ENCODE results near the gene PDHB. TPM values are rescaled to one million over a fixed set of nuclear protein-coding genes. Genes with fewer than 3 reads are reported as not detected.

PDHB gene
- total RNA-seq = 10 to 100 TPM; 51.6 to 53.7 TPM

- Mint-ChIP-seq H3K27ac (peak within 1 kb of the TSS; percentile 92), H3K4me3 (peak within 1 kb of the TSS; percentile 91), H3K9me3 (no peaks in the 10 kb centered on the region), H3K36me3 (ENCODE audit: low read depth) (peaks cover 10% of the 10 kb centered on the region), H3K4me1 (ENCODE audit: low read depth) (peaks cover 20% of the 10 kb centered on the region), H3K27me3 (ENCODE audit: low read depth) (no peaks in the 10 kb centered on the region)
- intact Hi-C loops (cut with micrococcal nuclease) = loop anchor here (1.0 to 10.0 kb wide), 7 partner anchors 30 to 409 kb away; partner anchors contain the start of genes ABHD6, HTD2, KCTD6 and RPP14
- peak; percentile 89 for DNase-seq
- CTCF ChIA-PET = interaction anchor here (0.6 to 1.6 kb wide), 3 partner anchors 19 to 62 kb away, joined by 3 to 4 read pairs (median 4); no protein-coding TSS in a partner anchor
Measured at GRCh38 chr3:58433400-58434167, at the start of gene PDHB. Gene PDHB, minus strand, starts transcription at chr3:58433832. Its CDS starts 23 bp downstream, at chr3:58433809.

GRCh38 chr3:58482917-58483636, 49.4 kb upstream of the PDHB start:
- H3K27ac Mint-ChIP-seq = no peak overlapping the region
- H3K9me3 Mint-ChIP-seq = no peaks in the 10 kb centered on the region
- no peak for DNase-seq
- no peaks in the 10 kb centered on the region for H3K4me1 Mint-ChIP-seq (ENCODE audit: low read depth)
- no peak overlapping the region for H3K4me3 Mint-ChIP-seq
- no peaks in the 10 kb centered on the region for H3K36me3 Mint-ChIP-seq (ENCODE audit: low read depth)
- intact Hi-C loops (cut with micrococcal nuclease) = no loop called here
- CTCF ChIA-PET = interaction anchor here (0.6 kb wide), 1 partner anchor 29 kb away, joined by 4 read pairs; no protein-coding TSS in a partner anchor
- H3K27me3 Mint-ChIP-seq (ENCODE audit: low read depth) = no peaks in the 10 kb centered on the region

GRCh38 chr3:58480309-58480708, 46.7 kb upstream of the PDHB start:
- DNase-seq = no peak
- no peaks in the 10 kb centered on the region for H3K36me3 Mint-ChIP-seq (ENCODE audit: low read depth)
- no peaks in the 10 kb centered on the region for H3K4me1 Mint-ChIP-seq (ENCODE audit: low read depth)
- intact Hi-C loops (cut with micrococcal nuclease) = no loop called here
- CTCF ChIA-PET = no interaction called here
- no peaks in the 10 kb centered on the region for H3K9me3 Mint-ChIP-seq
- H3K27me3 Mint-ChIP-seq (ENCODE audit: low read depth) = no peaks in the 10 kb centered on the region
- H3K4me3 Mint-ChIP-seq = no peak overlapping the region
- no peak overlapping the region for H3K27ac Mint-ChIP-seq

GRCh38 chr3:58478781-58479180, 45.1 kb upstream of the PDHB start:
- no peaks in the 10 kb centered on the region for H3K9me3 Mint-ChIP-seq
- no peaks in the 10 kb centered on the region for H3K36me3 Mint-ChIP-seq (ENCODE audit: low read depth)
- H3K27me3 Mint-ChIP-seq (ENCODE audit: low read depth) = no peaks in the 10 kb centered on the region
- intact Hi-C loops (cut with micrococcal nuclease) = no loop called here
- CTCF ChIA-PET = no interaction called here
- H3K27ac Mint-ChIP-seq = no peak overlapping the region
- DNase-seq = no peak
- H3K4me1 Mint-ChIP-seq (ENCODE audit: low read depth) = peaks cover 5% of the 10 kb centered on the region
- no peak overlapping the region for H3K4me3 Mint-ChIP-seq

- no peaks in the 10 kb centered on the region for H3K9me3 Mint-ChIP-seq
- CTCF ChIA-PET = interaction anchor here (1.4 to 2.9 kb wide), 2 partner anchors 11 kb away, joined by 4 to 11 read pairs; no protein-coding TSS in a partner anchor
- H3K4me3 Mint-ChIP-seq = no peak overlapping the region
- no peak for DNase-seq
- H3K36me3 Mint-ChIP-seq (ENCODE audit: low read depth) = no peaks in the 10 kb centered on the region
- intact Hi-C loops (cut with micrococcal nuclease) = loop anchor here (5.0 kb wide), 1 partner anchor 397 kb away; no protein-coding TSS in a partner anchor
- H3K4me1 Mint-ChIP-seq (ENCODE audit: low read depth) = peaks cover 20% of the 10 kb centered on the region
- no peak overlapping the region for H3K27ac Mint-ChIP-seq
- H3K27me3 Mint-ChIP-seq (ENCODE audit: low read depth) = no peaks in the 10 kb centered on the region
Measured at GRCh38 chr3:58474967-58475578, 41.4 kb upstream of the PDHB start.

GRCh38 chr3:58474348-58474911, 40.8 kb upstream of the PDHB start:
- peaks cover 20% of the 10 kb centered on the region for H3K4me1 Mint-ChIP-seq (ENCODE audit: low read depth)
- no peak for DNase-seq
- H3K36me3 Mint-ChIP-seq (ENCODE audit: low read depth) = no peaks in the 10 kb centered on the region
- H3K27me3 Mint-ChIP-seq (ENCODE audit: low read depth) = no peaks in the 10 kb centered on the region
- no peak overlapping the region for H3K4me3 Mint-ChIP-seq
- intact Hi-C loops (cut with micrococcal nuclease) = loop anchor here (5.0 kb wide), 1 partner anchor 398 kb away; no protein-coding TSS in a partner anchor
- no peak overlapping the region for H3K27ac Mint-ChIP-seq
- H3K9me3 Mint-ChIP-seq = no peaks in the 10 kb centered on the region
- CTCF ChIA-PET = interaction anchor here (2.9 kb wide), 1 partner anchor 10 kb away, joined by 11 read pairs; no protein-coding TSS in a partner anchor

- Mint-ChIP-seq H3K27ac (no peak overlapping the region), H3K36me3 (ENCODE audit: low read depth) (no peaks in the 10 kb centered on the region), H3K4me3 (no peak overlapping the region), H3K4me1 (ENCODE audit: low read depth) (peaks cover 20% of the 10 kb centered on the region), H3K27me3 (ENCODE audit: low read depth) (no peaks in the 10 kb centered on the region), H3K9me3 (no peaks in the 10 kb centered on the region)
- CTCF ChIA-PET = interaction anchor here (0.8 to 2.9 kb wide), 5 partner anchors 9 to 88 kb away, joined by 3 to 11 read pairs (median 3); no protein-coding TSS in a partner anchor
- DNase-seq = no peak
- intact Hi-C loops (cut with micrococcal nuclease) = loop anchor here (5.0 kb wide), 1 partner anchor 399 kb away; no protein-coding TSS in a partner anchor
Measured at GRCh38 chr3:58473275-58473674, 39.6 kb upstream of the PDHB start.

- CTCF ChIA-PET = interaction anchor here (0.5 to 2.3 kb wide), 2 partner anchors 21 to 709 kb away, joined by 4 to 12 read pairs; partner anchors contain the start of gene KCTD6
- intact Hi-C loops (cut with micrococcal nuclease) = loop anchor here (1.0 to 5.0 kb wide), 7 partner anchors 8 to 401 kb away; partner anchors contain the start of gene PXK
- Mint-ChIP-seq H3K36me3 (ENCODE audit: low read depth) (no peaks in the 10 kb centered on the region), H3K27ac (peak overlapping the region; percentile 86), H3K4me1 (ENCODE audit: low read depth) (peaks cover 20% of the 10 kb centered on the region), H3K9me3 (no peaks in the 10 kb centered on the region), H3K4me3 (no peak overlapping the region), H3K27me3 (ENCODE audit: low read depth) (no peaks in the 10 kb centered on the region)
- peak; percentile 81 for DNase-seq
Measured at GRCh38 chr3:58471025-58471887, 37.6 kb upstream of the PDHB start.

- Mint-ChIP-seq H3K27ac (peak overlapping the region; percentile 86), H3K36me3 (ENCODE audit: low read depth) (no peaks in the 10 kb centered on the region), H3K4me3 (no peak overlapping the region), H3K4me1 (ENCODE audit: low read depth) (peaks cover 20% of the 10 kb centered on the region), H3K27me3 (ENCODE audit: low read depth) (no peaks in the 10 kb centered on the region), H3K9me3 (no peaks in the 10 kb centered on the region)
- CTCF ChIA-PET = interaction anchor here (0.5 to 2.3 kb wide), 3 partner anchors 22 to 708 kb away, joined by 4 to 12 read pairs (median 5); partner anchors contain the start of gene KCTD6
- intact Hi-C loops (cut with micrococcal nuclease) = loop anchor here (1.0 to 5.0 kb wide), 7 partner anchors 7 to 402 kb away; partner anchors contain the start of gene PXK
- DNase-seq = no peak
Measured at GRCh38 chr3:58470363-58471024, 36.9 kb upstream of the PDHB start.

GRCh38 chr3:58469096-58469495, 35.5 kb upstream of the PDHB start:
- no peak for DNase-seq
- CTCF ChIA-PET = no interaction called here
- Mint-ChIP-seq H3K4me1 (ENCODE audit: low read depth) (peaks cover 22% of the 10 kb centered on the region), H3K36me3 (ENCODE audit: low read depth) (no peaks in the 10 kb centered on the region), H3K9me3 (no peaks in the 10 kb centered on the region), H3K4me3 (no peak overlapping the region), H3K27ac (no peak overlapping the region), H3K27me3 (ENCODE audit: low read depth) (no peaks in the 10 kb centered on the region)
- intact Hi-C loops (cut with micrococcal nuclease) = no loop called here

Measured in activated naive CD4-positive, alpha-beta T cell treated with anti-CD3 and anti-CD28 coated beads for 36 hours (primary cell).